ENCODE measurements around the gene ATXN1.
"Not testable (repeated sequence)": the region's sequence is repeated elsewhere in the genome, so short reads cannot be mapped to it uniquely, and the experiment has no call there.

ATXN1 gene

GRCh38 chr6:16718356-16718755, 42.9 kb downstream of the ATXN1 start:
- DNase-seq: no peak

- DNase-seq: no peak
Measured at GRCh38 chr6:16717275-16717942, 43.9 kb downstream of the ATXN1 start.

GRCh38 chr6:16716321-16716858, 44.9 kb downstream of the ATXN1 start:
- DNase-seq: no peak

GRCh38 chr6:16713597-16713996, 47.7 kb downstream of the ATXN1 start:
- no peak for DNase-seq

- DNase-seq: peak; percentile 94 to 98
Measured at GRCh38 chr6:16712931-16713484, 48.3 kb downstream of the ATXN1 start.

GRCh38 chr6:16712255-16712930, 48.9 kb downstream of the ATXN1 start:
- DNase-seq: peak; percentile 68 to 82

- DNase-seq: no peak
Measured at GRCh38 chr6:16711546-16712254, 49.6 kb downstream of the ATXN1 start.

GRCh38 chr6:16706911-16707783, 54.1 kb downstream of the ATXN1 start:
- no peak for DNase-seq

- DNase-seq: not testable (repeated sequence)
Measured at GRCh38 chr6:16706491-16706890, 54.8 kb downstream of the ATXN1 start.

- DNase-seq: no peak
Measured at GRCh38 chr6:16706029-16706428, 55.2 kb downstream of the ATXN1 start.

- peak in 1 of 2 donors; percentile 61 for DNase-seq
Measured at GRCh38 chr6:16705081-16705993, 55.9 kb downstream of the ATXN1 start.

- DNase-seq: peak in 1 of 2 donors; percentile 65
Measured at GRCh38 chr6:16704401-16705045, 56.7 kb downstream of the ATXN1 start.

GRCh38 chr6:16702627-16703378, 58.5 kb downstream of the ATXN1 start:
- not testable (repeated sequence) for DNase-seq

GRCh38 chr6:16700916-16701234, 60.4 kb downstream of the ATXN1 start:
- no peak for DNase-seq

GRCh38 chr6:16700202-16700915, 60.9 kb downstream of the ATXN1 start:
- DNase-seq: no peak

- DNase-seq: peak; percentile 68 to 85
Measured at GRCh38 chr6:16698997-16699868, 62.0 kb downstream of the ATXN1 start.

- no peak for DNase-seq
Measured at GRCh38 chr6:16698162-16698533, 63.1 kb downstream of the ATXN1 start.

GRCh38 chr6:16697437-16698161, 63.7 kb downstream of the ATXN1 start:
- no peak for DNase-seq
